SIG-M5 (cell line): ENCODE measurements around the gene PHF21A.
"Not testable (repeated sequence)": the region's sequence is repeated elsewhere in the genome, so short reads cannot be mapped to it uniquely, and the experiment has no call there.

Experiments
- DNase-seq: peaks from one replicate; lab custom pipeline; 2025; lab: John Stamatoyannopoulos, UW

The PHF21A gene

GRCh38 chr11:45982656-45983470 is 138.4 kb downstream of the PHF21A start:
- no peak for DNase-seq

GRCh38 chr11:45981826-45982225 is 139.4 kb downstream of the PHF21A start:
- not testable (repeated sequence) for DNase-seq

GRCh38 chr11:45974806-45975205 is 146.4 kb downstream of the PHF21A start:
- DNase-seq: no peak

- DNase-seq: no peak
Measured at GRCh38 chr11:45973601-45974000, 147.7 kb downstream of the PHF21A start.

GRCh38 chr11:45968901-45969300 is 152.4 kb downstream of the PHF21A start:
- DNase-seq: no peak

GRCh38 chr11:45967506-45967905 is 153.7 kb downstream of the PHF21A start:
- no peak for DNase-seq

- no peak for DNase-seq
Measured at GRCh38 chr11:45964911-45965389, 156.3 kb downstream of the PHF21A start.

GRCh38 chr11:45961751-45962240 is 159.5 kb downstream of the PHF21A start:
- DNase-seq: no peak

- DNase-seq: no peak
Measured at GRCh38 chr11:45960387-45961095, 160.7 kb downstream of the PHF21A start.

- DNase-seq: no peak
Measured at GRCh38 chr11:45959851-45960250, 161.4 kb downstream of the PHF21A start.

- no peak for DNase-seq
Measured at GRCh38 chr11:45949992-45950407, 171.3 kb downstream of the PHF21A start.

GRCh38 chr11:45948356-45948755 is 172.9 kb downstream of the PHF21A start:
- DNase-seq: no peak

GRCh38 chr11:45947885-45948284 is 173.4 kb downstream of the PHF21A start:
- no peak for DNase-seq

GRCh38 chr11:45945397-45945999 is 175.8 kb downstream of the PHF21A start:
- no peak for DNase-seq

GRCh38 chr11:45942381-45942780 is 178.9 kb downstream of the PHF21A start:
- DNase-seq: no peak

GRCh38 chr11:45941285-45941684 is 180.0 kb downstream of the PHF21A start:
- no peak for DNase-seq

- no peak for DNase-seq
Measured at GRCh38 chr11:45939836-45940235, 181.4 kb downstream of the PHF21A start.

- no peak for DNase-seq
Measured at GRCh38 chr11:45937916-45938315, 183.3 kb downstream of the PHF21A start.

- no peak for DNase-seq
Measured at GRCh38 chr11:45936511-45937054, 184.7 kb downstream of the PHF21A start.

GRCh38 chr11:45935349-45936064 is 185.7 kb downstream of the PHF21A start:
- DNase-seq: no peak

- DNase-seq: no peak
Measured at GRCh38 chr11:45934580-45935318, 186.5 kb downstream of the PHF21A start.
